Activated CD4-positive, alpha-beta T cell treated with anti-CD3 and anti-CD28 coated beads for 1 hour (primary cell): Measurements from ENCODE around the gene DGKQ.
"Not testable (repeated sequence)": the region's sequence is repeated elsewhere in the genome, so short reads cannot be mapped to it uniquely, and the experiment has no call there.

Source experiments
- DNase-seq: peaks from one replicate; pipeline ENCODE4 v3.0.0-alpha.2; 2020

Gene DGKQ

DNA sequence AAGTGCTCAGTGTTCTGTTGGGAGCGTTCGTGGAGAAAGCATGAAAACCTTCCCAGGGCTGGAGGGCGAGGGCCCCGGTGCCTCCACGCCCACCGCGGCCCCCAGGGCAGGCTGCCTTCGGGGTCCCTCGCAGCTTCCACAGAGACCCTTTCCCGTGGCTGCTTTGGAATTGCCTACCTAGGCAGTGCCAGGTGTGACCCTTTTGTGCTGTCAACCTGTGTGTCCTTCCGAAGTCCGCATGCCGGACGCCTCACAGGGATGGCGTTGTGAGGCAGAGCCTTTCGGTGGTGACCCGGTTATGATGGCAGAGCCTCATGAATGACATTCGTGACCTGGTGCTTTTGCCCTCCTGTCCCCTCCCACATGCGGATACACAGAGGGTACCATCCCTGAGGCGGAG is 23.7 kb downstream of the DGKQ start:
- no peak for DNase-seq

DNA sequence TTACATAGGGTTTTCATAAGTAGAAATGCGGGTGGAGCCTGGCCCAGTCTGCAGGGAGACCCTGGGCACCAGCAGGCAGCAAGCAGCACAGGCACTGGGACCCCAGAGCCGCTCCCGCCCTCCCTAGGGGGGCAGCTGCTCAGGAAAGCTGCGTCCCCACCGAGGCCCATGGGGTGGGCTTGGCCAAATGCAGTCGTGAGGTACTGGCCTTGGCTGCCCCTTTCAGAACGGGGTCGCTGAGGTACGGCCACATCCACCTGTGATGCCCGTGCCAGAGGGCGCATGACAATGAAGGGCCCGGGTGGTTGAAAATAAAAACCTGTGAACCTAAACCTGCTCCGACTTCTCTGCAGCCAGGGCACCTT is 24.5 kb downstream of the DGKQ start:
- no peak for DNase-seq

- DNase-seq: no peak
Measured at GRCh38 chr4:948101-948935, 25.1 kb downstream of the DGKQ start.

DNA sequence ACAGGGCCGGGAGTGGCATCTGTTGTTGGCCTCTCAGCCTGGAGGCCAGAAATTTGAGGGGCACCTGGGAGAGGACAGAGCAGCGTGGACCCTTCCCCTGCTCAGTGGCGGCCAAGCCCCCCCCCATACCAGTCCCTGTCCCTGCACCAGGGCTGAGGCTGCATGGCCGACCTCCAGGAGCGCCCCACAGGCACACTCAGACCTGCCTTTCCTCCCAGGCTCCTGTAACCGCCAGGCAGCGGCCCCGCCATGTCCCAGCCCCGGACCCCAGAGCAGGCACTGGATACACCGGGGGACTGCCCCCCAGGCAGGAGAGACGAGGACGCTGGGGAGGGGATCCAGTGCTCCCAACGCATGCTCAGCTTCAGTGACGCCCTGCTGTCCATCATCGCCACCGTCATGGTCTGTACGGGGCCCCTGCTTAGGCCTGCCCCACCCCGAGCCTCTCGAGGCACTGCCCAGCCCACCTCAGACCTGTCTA is 25.8 kb downstream of the DGKQ start:
- no peak for DNase-seq

DNA sequence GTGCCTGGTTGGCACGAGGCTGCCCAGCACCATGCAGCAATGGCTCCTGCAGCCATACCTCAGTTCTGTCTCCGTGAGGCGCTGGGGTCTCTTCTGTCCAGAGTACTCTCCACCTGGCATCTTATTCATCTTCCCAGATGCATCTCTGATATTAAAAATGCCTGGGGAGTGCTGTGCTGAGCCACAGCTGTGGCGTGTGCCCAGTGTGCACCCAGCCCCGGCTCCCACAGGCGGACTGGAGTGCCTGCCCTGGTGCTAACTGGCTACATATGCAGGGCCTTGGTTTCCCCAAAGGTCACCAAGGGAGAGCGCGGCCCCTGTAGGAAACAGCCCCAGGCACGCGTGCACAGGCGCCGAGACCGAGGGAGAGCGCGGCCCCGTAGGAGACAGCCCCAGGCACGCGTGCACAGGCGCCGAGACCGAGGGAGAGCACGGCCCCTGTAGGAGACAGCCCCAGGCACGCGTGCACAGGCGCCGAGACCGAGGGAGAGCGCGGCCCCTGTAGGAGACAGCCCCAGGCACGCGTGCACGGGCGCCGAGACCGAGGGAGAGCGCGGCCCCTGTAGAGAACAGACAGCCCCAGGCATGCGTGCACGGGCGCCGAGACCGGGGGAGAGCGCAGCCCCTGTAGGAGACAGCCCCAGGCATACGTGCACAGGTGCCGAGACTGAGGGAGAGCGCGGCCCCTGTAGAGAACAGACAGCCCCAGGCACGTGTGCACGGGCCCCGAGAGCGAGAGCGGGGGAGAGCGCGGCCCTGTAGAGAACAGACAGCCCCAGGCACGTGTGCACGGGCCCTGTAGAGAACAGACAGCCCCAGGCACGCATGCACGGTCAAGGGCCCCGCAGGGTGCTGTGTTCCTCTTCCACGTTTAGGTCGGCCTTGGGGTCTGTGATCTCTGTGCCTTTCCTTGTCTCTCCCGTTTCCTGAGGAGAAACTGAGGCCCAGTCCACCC is 26.6 kb downstream of the DGKQ start:
- no peak for DNase-seq

- DNase-seq: no peak
Measured at GRCh38 chr4:946103-946450, 27.3 kb downstream of the DGKQ start.

GRCh38 chr4:945274-946102 is 27.9 kb downstream of the DGKQ start:
- DNase-seq: no peak

DNA sequence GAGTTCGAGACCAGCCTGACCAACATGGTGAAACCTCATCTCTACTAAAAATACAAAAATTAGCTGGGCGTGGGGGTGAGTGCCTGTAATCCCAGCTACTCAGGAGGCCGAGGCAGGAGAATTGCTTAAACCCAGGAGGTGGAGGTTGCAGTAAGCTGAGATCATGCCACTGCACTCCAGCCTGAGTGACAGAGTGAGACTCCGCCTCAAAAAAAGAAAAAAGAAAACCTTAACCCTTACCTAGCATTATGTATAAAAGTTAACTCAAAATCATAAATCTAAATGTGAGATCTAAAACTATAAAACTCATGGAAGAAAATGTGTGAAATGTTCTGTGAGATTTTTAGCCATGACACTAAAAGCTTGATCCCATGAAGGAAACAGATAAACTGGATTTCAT is 33.9 kb downstream of the DGKQ start:
- DNase-seq: not testable (repeated sequence)

DNA sequence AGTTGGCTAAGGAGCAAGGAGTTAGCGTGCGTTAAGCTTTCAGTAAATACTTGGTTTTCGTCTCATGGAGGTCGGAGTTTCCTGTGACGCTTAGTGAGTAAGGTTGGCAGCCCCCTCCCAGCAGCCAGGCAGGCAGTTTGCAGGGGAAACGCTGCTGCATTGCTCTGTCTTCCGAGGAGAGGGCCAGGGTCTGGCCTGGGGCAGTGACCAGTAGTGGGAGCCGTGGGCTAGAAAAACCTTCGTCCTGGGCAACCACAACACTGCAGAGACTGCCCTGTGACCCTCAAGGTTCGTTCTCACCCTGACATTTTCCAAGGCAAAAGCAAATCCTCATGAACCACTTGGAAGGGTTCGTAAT is 40.7 kb downstream of the DGKQ start:
- no peak for DNase-seq

GRCh38 chr4:931960-932712 is 41.2 kb downstream of the DGKQ start, which contains the start of the genes GAK and TMEM175:
GAK (minus strand) TSS chr4:932316; CDS start chr4:932187, 129 bp downstream.
TMEM175 (plus strand) TSS chr4:932460; CDS start chr4:947740, 15,280 bp downstream.
- DNase-seq: peak; percentile 97

- DNase-seq: no peak
Measured at GRCh38 chr4:931194-931959, 42.0 kb downstream of the DGKQ start.

DNA sequence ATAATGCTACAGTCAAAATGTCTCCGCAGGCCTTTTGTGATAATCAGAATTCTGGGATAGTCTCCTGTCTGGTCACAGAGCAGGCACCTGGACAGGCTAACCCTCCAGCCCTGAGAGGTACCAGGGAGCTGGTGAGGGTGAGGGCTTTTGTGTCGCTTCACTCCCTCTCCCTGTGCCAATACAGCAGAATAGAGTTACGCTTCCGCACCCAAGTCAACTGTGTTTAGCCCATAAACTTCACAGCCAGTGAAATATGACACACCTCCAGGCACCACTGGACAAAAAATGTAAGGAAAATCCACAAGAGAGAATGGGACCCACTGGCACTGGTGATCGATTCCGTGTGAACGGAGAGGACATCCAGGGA is 42.6 kb downstream of the DGKQ start:
- DNase-seq: no peak

- DNase-seq: no peak
Measured at GRCh38 chr4:930028-930551, 43.3 kb downstream of the DGKQ start.

- no peak for DNase-seq
Measured at GRCh38 chr4:929096-929765, 44.1 kb downstream of the DGKQ start.

DNA sequence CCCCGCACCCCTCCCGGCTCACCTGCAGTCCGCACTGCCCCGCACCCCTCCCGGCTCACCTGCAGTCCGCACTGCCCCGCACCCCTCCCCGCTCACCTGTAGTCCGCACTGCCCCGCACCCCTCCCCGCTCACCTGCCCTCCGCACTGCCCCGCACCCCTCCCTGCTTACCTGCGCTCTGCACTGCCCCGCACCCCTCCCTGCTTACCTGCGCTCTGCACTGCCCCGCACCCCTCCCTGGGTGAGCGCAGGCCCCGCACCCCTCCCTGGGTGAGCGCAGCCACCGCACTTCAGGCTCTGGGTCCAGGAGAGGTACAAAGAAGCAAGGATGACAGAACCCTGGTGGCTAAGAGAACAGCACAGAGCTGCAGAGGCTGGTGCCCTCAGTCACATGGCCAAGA is 45.8 kb downstream of the DGKQ start:
- DNase-seq: not testable (repeated sequence)

GRCh38 chr4:926538-926937 is 46.8 kb downstream of the DGKQ start:
- DNase-seq: no peak

GRCh38 chr4:925771-926500 is 47.4 kb downstream of the DGKQ start:
- DNase-seq: no peak

DNA sequence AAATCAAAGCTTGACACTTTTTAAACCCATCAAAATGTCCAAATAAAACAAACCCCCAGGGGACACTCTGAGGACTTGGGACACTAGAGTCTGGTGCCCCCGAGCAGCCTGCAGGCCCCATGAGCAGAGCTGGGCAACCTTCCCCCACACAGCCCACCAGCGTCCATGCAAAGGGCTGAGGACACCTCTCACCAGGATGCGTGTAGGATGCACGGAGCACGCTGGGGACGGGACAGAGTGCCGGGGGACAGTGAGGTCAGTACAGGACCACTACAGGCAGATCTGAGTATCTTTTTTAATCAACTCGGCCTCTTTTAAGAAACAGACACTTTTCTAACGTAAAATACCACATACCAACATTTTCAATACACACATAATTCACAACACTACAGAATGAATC is 48.2 kb downstream of the DGKQ start:
- DNase-seq: no peak
